IPS-15b (cell line): Measurements from ENCODE around the gene ITGA1.
"Not testable (repeated sequence)": the region's sequence is repeated elsewhere in the genome, so short reads cannot be mapped to it uniquely, and the experiment has no call there.

ENCODE experiments used
- H3K27me3 ChIP-seq: one replicate; pipeline ENCODE4 v1.6.1; 2013; ENCODE audit warnings: low read length; ENCODE audit not compliant: control insufficient read depth, insufficient read depth
- H3K36me3 ChIP-seq: one replicate; pipeline ENCODE4 v1.6.1; 2013; ENCODE audit warnings: low read length; ENCODE audit not compliant: control insufficient read depth, insufficient read depth
- H3K4me1 ChIP-seq: one replicate; pipeline ENCODE4 v1.6.1; 2013; ENCODE audit warnings: mild to moderate bottlenecking, low read length; ENCODE audit not compliant: control insufficient read depth, insufficient read depth
- H3K4me3 ChIP-seq: one replicate; pipeline ENCODE4 v1.5.1; 2013; ENCODE audit warnings: low read depth, low read length
- H3K9ac ChIP-seq: one replicate; pipeline ENCODE4 v1.6.1; 2013; ENCODE audit warnings: low read depth, mild to moderate bottlenecking, low read length
- H3K9me3 ChIP-seq: one replicate; pipeline ENCODE4 v1.6.1; 2013; ENCODE audit warnings: mild to moderate bottlenecking, low read length; ENCODE audit not compliant: control insufficient read depth, insufficient read depth

The ITGA1 gene

DNA sequence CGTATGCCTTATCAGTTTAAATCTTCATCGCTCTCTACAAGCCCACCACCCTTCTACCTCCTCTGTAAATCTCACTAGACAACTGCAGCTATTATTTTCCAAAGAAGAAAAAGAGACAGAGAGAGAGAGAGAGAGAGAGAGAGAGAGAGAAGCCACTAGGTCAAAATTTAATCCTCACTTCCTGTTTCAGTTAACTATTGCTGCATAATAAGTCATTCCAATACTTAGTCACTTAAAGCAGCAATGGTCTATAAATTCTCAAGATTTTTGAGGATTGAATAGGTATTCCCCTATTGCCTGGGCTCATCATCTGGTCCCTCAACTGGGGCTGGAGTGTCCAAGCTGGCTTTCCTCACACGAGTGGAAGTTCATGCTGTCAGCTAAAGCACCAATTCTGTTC is 68.8 kb downstream of the ITGA1 start:
- no peak overlapping the region for H3K9ac ChIP-seq
- no peaks in the 10 kb centered on the region for H3K27me3 ChIP-seq
- no peak overlapping the region for H3K4me3 ChIP-seq
- no peaks in the 10 kb centered on the region for H3K4me1 ChIP-seq
- H3K9me3 ChIP-seq, result no peaks in the 10 kb centered on the region
- no peaks in the 10 kb centered on the region for H3K36me3 ChIP-seq

DNA sequence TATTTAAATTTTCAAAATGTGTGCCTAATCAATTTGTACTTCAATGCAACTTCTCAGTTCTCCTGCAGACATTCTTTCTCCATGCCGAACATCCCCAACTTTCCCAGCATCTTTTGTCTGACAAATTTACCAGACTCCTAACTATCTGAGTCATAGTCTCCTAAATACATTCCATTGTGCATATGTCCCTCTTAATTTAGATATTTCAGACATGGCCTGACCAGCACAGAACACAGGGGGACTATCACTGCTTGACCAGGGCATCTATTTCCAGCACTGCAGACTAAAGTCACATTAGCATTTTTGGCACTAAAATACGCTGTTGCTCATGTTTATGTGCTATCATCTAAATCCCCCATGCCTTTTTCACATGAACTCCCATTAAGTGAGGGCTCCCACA is 71.9 kb downstream of the ITGA1 start:
- no peak overlapping the region for H3K9ac ChIP-seq
- H3K9me3 ChIP-seq, result no peaks in the 10 kb centered on the region
- H3K4me1 ChIP-seq, result no peaks in the 10 kb centered on the region
- no peak overlapping the region for H3K4me3 ChIP-seq
- no peaks in the 10 kb centered on the region for H3K36me3 ChIP-seq
- no peaks in the 10 kb centered on the region for H3K27me3 ChIP-seq

DNA sequence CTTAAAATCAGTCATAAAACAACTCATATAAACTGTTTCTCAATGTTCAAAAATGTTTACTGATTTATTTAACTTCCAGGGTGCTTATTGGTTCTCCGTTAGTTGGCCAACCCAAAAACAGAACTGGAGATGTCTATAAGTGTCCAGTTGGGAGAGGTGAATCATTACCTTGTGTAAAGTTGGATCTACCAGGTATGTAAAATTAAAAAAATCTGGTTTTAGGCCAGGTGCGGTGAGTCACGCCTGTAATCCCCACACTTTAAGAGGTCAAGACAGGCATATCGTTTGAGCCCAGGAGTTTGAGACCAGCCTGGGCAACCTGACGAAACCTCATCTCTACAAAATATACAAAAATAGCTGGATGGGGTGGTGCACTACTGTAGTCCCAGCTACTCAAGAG is 73.7 kb downstream of the ITGA1 start:
- Histone ChIP-seq H3K4me1 (no peaks in the 10 kb centered on the region), H3K4me3 (no peak overlapping the region), H3K27me3 (no peaks in the 10 kb centered on the region), H3K36me3 (no peaks in the 10 kb centered on the region), H3K9me3 (no peaks in the 10 kb centered on the region), H3K9ac (no peak overlapping the region)

DNA sequence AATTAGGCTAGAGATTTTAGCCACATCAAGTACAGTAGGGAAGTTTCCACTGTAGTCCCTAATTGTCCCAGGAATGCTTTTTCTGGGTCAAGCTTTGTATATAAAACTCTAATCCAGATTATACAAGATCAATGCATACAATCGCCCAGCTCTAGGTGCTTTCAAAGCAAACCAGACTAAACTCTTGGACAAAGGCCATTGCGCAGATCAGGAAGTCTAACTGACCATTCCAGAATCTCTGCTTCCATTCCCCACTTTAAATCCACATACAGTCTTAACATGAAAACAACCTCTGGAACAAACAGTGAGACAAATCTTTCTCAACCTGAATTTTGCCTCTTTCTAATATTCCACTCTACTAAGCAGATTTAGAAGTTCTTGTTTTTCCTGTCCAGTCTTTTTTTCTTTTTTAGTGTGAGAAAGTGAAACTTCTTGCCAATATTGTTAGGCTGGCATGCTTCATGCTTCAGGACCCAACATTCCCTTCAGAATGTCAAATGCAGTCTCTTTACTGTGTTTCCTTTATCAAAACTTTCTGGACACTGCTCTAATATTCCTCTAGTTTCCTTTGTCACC is 76.1 kb downstream of the ITGA1 start:
- Histone ChIP-seq H3K27me3 (no peaks in the 10 kb centered on the region), H3K4me3 (no peak overlapping the region), H3K36me3 (no peaks in the 10 kb centered on the region), H3K9ac (no peak overlapping the region), H3K4me1 (no peaks in the 10 kb centered on the region), H3K9me3 (no peaks in the 10 kb centered on the region)

- no peaks in the 10 kb centered on the region for H3K4me1 ChIP-seq
- H3K36me3 ChIP-seq, result no peaks in the 10 kb centered on the region
- H3K9ac ChIP-seq, result no peak overlapping the region
- H3K4me3 ChIP-seq, result no peak overlapping the region
- H3K27me3 ChIP-seq, result no peaks in the 10 kb centered on the region
- H3K9me3 ChIP-seq, result no peaks in the 10 kb centered on the region
Measured at GRCh38 chr5:52864371-52864770, 76.7 kb downstream of the ITGA1 start.

GRCh38 chr5:52864884-52865283 is 77.2 kb downstream of the ITGA1 start:
- Histone ChIP-seq H3K4me1 (no peaks in the 10 kb centered on the region), H3K36me3 (no peaks in the 10 kb centered on the region), H3K4me3 (no peak overlapping the region), H3K9me3 (no peaks in the 10 kb centered on the region), H3K27me3 (no peaks in the 10 kb centered on the region), H3K9ac (no peak overlapping the region)

DNA sequence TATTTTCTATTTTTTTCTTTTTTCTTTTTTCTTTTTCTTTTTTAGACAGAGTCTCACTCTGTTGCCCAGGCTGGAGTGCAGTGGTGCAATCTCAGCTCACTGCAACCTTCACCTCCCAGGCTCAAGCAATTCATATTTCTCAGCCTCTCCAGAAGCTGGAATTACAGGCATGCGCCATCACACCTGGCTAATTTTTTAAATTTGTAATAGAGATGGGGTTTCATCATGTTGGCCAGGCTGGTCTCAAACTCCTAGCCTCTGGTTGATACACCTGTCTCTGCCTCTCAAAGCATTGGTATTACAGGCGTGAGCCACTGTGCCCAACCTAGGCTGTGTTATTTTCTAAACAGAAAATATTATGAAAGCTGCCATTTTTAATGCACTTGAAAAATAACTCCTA is 78.3 kb downstream of the ITGA1 start:
- not testable (repeated sequence) for H3K36me3 ChIP-seq, H3K27me3 ChIP-seq, H3K9ac ChIP-seq, H3K9me3 ChIP-seq, H3K4me1 ChIP-seq, H3K4me3 ChIP-seq

DNA sequence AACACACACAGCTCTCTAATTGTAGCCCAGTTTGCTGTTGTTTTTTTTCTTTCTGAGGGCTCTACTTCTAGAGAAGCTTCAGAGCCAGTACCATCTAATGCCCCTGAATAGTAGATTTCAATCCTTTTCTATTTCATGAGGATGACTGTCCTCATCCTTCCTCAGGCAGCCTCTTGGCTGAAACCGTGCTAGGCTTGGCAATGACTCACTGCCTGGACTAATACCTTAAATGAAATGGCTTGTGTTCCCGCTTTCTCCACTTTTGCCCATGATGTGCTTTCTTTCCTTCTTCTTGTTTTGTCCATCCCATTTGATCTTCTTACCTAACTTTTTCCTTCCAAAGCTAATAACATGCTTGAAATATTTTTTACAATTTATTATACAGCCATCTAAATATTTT is 80.1 kb downstream of the ITGA1 start:
- H3K4me3 ChIP-seq, result no peak overlapping the region
- no peaks in the 10 kb centered on the region for H3K36me3 ChIP-seq
- H3K9me3 ChIP-seq, result no peaks in the 10 kb centered on the region
- H3K4me1 ChIP-seq, result no peaks in the 10 kb centered on the region
- H3K27me3 ChIP-seq, result no peaks in the 10 kb centered on the region
- no peak overlapping the region for H3K9ac ChIP-seq

- H3K9me3 ChIP-seq, result no peaks in the 10 kb centered on the region
- H3K4me1 ChIP-seq, result no peaks in the 10 kb centered on the region
- H3K4me3 ChIP-seq, result no peak overlapping the region
- no peaks in the 10 kb centered on the region for H3K36me3 ChIP-seq
- no peaks in the 10 kb centered on the region for H3K27me3 ChIP-seq
- no peak overlapping the region for H3K9ac ChIP-seq
Measured at GRCh38 chr5:52868417-52868816, 80.7 kb downstream of the ITGA1 start.

DNA sequence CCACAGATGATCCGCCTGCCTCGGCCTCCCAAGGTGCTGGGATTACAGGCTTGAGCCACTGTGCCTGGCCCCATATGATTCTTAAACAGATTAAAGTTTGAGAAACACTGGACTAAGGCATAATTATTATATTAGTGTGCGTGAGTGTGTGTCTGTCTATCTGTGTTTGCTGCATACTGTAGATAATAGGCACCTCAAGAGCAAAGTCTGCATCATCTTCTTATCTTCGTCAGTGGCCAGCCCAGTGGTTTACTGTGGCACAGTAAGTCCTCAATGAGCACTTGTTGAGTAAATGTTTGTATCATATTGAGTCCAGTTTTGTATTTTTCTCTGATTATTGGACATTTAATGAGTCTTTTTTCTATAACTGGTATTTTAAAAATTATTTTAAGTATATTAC is 81.7 kb downstream of the ITGA1 start:
- H3K9ac ChIP-seq, result no peak overlapping the region
- no peaks in the 10 kb centered on the region for H3K27me3 ChIP-seq
- H3K9me3 ChIP-seq, result no peaks in the 10 kb centered on the region
- H3K4me1 ChIP-seq, result no peaks in the 10 kb centered on the region
- no peak overlapping the region for H3K4me3 ChIP-seq
- H3K36me3 ChIP-seq, result no peaks in the 10 kb centered on the region

DNA sequence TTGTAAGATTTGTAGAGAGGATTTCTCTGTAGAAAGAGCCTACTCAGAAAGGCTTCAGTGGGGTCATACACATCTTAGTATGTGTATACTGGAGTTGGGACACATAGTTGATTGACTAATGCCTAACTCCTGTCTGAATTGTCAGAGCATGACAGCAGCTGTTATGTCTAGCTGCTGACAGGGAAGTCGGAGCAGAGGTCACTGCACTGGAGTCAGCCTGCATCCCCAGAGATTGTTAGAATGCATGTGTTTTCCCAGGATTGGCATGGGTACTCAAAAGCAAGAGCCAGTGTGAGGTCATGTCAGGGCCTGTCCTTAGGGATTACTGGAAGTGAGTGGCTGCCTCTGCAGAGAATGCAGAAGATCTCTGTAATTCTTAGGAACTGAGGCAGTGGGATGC is 82.7 kb downstream of the ITGA1 start:
- H3K9ac ChIP-seq, result no peak overlapping the region
- no peaks in the 10 kb centered on the region for H3K4me1 ChIP-seq
- no peaks in the 10 kb centered on the region for H3K36me3 ChIP-seq
- H3K9me3 ChIP-seq, result no peaks in the 10 kb centered on the region
- H3K27me3 ChIP-seq, result no peaks in the 10 kb centered on the region
- no peak overlapping the region for H3K4me3 ChIP-seq

DNA sequence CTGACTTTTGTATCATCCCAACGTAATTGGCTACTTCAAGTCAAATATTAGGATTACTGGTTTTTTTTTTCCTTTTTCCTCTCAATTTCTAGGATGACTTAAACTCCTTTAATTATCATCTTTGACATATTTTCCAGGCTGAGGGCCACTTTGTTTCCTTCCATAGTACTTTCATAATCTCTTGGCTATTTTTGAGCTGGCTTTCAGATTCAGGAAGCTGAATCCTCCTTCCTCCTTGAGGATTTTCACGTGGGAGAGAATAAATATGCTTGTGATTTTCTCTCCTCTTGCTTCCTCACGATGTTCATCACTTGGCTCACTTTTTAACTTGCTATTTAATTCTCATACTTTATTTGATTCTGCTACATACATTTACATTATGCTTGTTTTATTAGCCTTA is 88.1 kb downstream of the ITGA1 start:
- H3K9ac ChIP-seq, result no peak overlapping the region
- H3K27me3 ChIP-seq, result no peaks in the 10 kb centered on the region
- no peaks in the 10 kb centered on the region for H3K36me3 ChIP-seq
- H3K4me3 ChIP-seq, result no peak overlapping the region
- no peaks in the 10 kb centered on the region for H3K9me3 ChIP-seq
- no peaks in the 10 kb centered on the region for H3K4me1 ChIP-seq

DNA sequence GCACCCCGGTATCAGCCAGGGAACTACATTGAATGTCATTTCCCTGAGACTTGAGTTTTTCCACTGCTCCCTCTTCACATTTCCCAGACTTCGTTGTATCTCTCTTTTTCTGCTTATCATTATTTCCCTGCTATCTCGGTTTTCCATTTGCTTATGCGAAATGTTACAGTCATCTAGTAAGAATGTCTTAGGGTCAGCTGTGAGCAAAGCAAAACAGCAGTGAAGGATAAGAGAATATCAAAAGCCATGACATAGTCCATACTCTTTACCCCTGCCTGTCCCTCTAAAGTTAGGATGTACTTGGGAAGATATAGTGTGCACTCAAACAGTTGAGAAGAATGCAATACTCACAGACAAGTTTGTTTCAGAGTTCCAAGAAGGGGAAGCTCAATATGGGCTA is 88.7 kb downstream of the ITGA1 start:
- Histone ChIP-seq H3K27me3 (no peaks in the 10 kb centered on the region), H3K4me1 (no peaks in the 10 kb centered on the region), H3K36me3 (no peaks in the 10 kb centered on the region), H3K9ac (no peak overlapping the region), H3K4me3 (no peak overlapping the region), H3K9me3 (no peaks in the 10 kb centered on the region)
